Measurements from ENCODE around the gene REG3A. TPM values are rescaled to one million over a fixed set of nuclear protein-coding genes. Genes with fewer than 3 reads are reported as not detected.

REG3A gene
- total RNA-seq, 1 experiment from 2014 or later: not detected

DNA sequence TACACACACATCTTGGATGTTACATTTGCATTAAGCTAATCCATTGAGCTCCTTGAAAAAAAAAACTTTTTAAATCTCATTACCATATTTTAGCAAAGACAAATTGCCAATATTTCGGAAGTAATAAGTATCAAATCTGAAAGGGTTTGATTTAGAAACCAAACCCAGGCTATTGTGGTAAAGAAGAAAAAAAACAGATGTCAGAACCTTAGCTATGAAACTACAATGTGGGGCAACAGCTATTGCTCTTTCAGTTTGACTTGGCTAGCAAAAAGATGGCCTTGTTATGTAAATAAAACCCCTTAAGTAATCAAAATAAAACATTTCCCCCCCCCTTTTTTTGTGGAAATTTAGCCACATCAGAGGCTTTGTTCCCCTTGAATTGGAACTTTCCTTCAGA lies 41.2 kb upstream of the REG3A start:
- no peaks in the 10 kb centered on the region for H3K9me3 ChIP-seq (ENCODE audit: control insufficient read depth, low read depth, low read length)
- H3K9ac ChIP-seq (ENCODE audit: extremely low read depth, insufficient read length, low read length): no peak overlapping the region
- H3K4me2 ChIP-seq (ENCODE audit: insufficient read depth, insufficient read length, low read length): no peak overlapping the region
- no peak overlapping the region for H2BK15ac ChIP-seq (ENCODE audit: low read depth, low read length)
- peaks cover 8% of the 10 kb centered on the region for H3K4me1 ChIP-seq (ENCODE audit: insufficient read depth, low read length)
- H3K79me2 ChIP-seq (ENCODE audit: insufficient read depth, low read length): no peaks in the 10 kb centered on the region
- H4K8ac ChIP-seq (replicated peaks; ENCODE audit: insufficient read length, low read depth, low read length): no peak overlapping the region
- H2BK12ac ChIP-seq (ENCODE audit: insufficient read length, low read depth, low read length): no peak overlapping the region
- no peak overlapping the region for H3K27ac ChIP-seq (ENCODE audit: insufficient read length, low read depth, low read length)
- DNase-seq: no peak
- H3K79me1 ChIP-seq (ENCODE audit: insufficient read depth, low read depth, low read length, poor library complexity, severe bottlenecking): no peaks in the 10 kb centered on the region
- peak overlapping the region; percentile 9 to 86 (median 41); a peak in 4 of 7 replicates for H3K27ac Mint-ChIP-seq
- H3K23ac ChIP-seq (ENCODE audit: insufficient read length, low read depth, low read length): no peak overlapping the region
- no peak overlapping the region for H3K4ac ChIP-seq (ENCODE audit: low read depth, low read length)
- no peaks in the 10 kb centered on the region for H3K23me2 ChIP-seq (ENCODE audit: insufficient read length, low read depth, low read length, poor library complexity, severe bottlenecking)
- no CpG with 5 or more reads among the region's 1 CpG for WGBS (ENCODE audit: extremely low coverage, insufficient read length, low lambda C conversion rate)
- peaks cover 37 to 39% of the 10 kb centered on the region in 2 experiments for H3K4me1 Mint-ChIP-seq
- no peaks in the 10 kb centered on the region for H4K20me1 ChIP-seq (ENCODE audit: control insufficient read depth, insufficient read depth, insufficient read length)
- no peak overlapping the region for H3T11ph ChIP-seq (ENCODE audit: low read length)
- H2BK20ac ChIP-seq (ENCODE audit: low read depth, low read length, poor library complexity, severe bottlenecking): no peak overlapping the region
- H2BK120ac ChIP-seq (ENCODE audit: low read depth, low read length, poor library complexity, severe bottlenecking): no peak overlapping the region
- no peak overlapping the region for H2AFZ ChIP-seq (ENCODE audit: low read length)
- H3K56ac ChIP-seq (ENCODE audit: insufficient read length, low read depth, low read length): no peak overlapping the region
- no peaks in the 10 kb centered on the region for H3K27me3 ChIP-seq (ENCODE audit: insufficient read depth, low read length)
- no peak overlapping the region for H2BK5ac ChIP-seq (ENCODE audit: insufficient read length, low read length)
- no peak overlapping the region for H3K14ac ChIP-seq (ENCODE audit: insufficient read depth, low read length)
- peaks cover 2% of the 10 kb centered on the region; the same call in 1 of the 2 replicates for H3K27me3 Mint-ChIP-seq (ENCODE audit: low read depth)
- H4K91ac ChIP-seq (ENCODE audit: insufficient read length, low read depth, low read length): no peak overlapping the region
- H3K36me3 Mint-ChIP-seq (ENCODE audit: insufficient read depth in 1 of 3, low read depth in 3 of 3): 0 out of 7 replicates have a peak, but pooled peaks cover 0 to 4% (median 0%) of the 10 kb centered on the region in 3 experiments
- peak overlapping the region; percentile 14 to 41; a peak in 2 of 5 replicates for H3K4me3 Mint-ChIP-seq
- H2AK5ac ChIP-seq (ENCODE audit: insufficient read length, low read length): no peak overlapping the region
- H3K9me3 Mint-ChIP-seq: no peaks in the 10 kb centered on the region; a peak in 2 of 5 replicates
- no peak overlapping the region for H3K18ac ChIP-seq (ENCODE audit: insufficient read length, low read depth, low read length)
- no peak overlapping the region for H4K5ac ChIP-seq (ENCODE audit: insufficient read length, low read depth, low read length)
- TF ChIP-seq, protein P1, sequence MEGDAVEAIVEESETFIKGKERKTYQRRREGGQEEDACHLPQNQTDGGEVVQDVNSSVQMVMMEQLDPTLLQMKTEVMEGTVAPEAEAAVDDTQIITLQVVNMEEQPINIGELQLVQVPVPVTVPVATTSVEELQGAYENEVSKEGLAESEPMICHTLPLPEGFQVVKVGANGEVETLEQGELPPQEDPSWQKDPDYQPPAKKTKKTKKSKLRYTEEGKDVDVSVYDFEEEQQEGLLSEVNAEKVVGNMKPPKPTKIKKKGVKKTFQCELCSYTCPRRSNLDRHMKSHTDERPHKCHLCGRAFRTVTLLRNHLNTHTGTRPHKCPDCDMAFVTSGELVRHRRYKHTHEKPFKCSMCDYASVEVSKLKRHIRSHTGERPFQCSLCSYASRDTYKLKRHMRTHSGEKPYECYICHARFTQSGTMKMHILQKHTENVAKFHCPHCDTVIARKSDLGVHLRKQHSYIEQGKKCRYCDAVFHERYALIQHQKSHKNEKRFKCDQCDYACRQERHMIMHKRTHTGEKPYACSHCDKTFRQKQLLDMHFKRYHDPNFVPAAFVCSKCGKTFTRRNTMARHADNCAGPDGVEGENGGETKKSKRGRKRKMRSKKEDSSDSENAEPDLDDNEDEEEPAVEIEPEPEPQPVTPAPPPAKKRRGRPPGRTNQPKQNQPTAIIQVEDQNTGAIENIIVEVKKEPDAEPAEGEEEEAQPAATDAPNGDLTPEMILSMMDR (conservative IDR thresholded peaks at IDR 0.05): no peak

All from H9 (cell line).